Measurements from ENCODE around the gene TMEM198.

Gene TMEM198

GRCh38 chr2:219509780-219510511 lies 33.9 kb upstream of the TMEM198 start:
- DNase-seq, result peak; percentile 41

GRCh38 chr2:219510512-219511135 lies 33.2 kb upstream of the TMEM198 start:
- no peak for DNase-seq

GRCh38 chr2:219511547-219512325 lies 32.1 kb upstream of the TMEM198 start:
- no peak for DNase-seq

- DNase-seq, result no peak
Measured at GRCh38 chr2:219512524-219513216, 31.2 kb upstream of the TMEM198 start.

GRCh38 chr2:219513787-219514186 lies 30.0 kb upstream of the TMEM198 start:
- no peak for DNase-seq

GRCh38 chr2:219514196-219514761 lies 29.5 kb upstream of the TMEM198 start, which contains the start of gene ASIC4:
Gene ASIC4 (plus strand): TSS chr2:219514482. CDS start chr2:219514725, 243 bp downstream.
- DNase-seq, result no peak

- DNase-seq, result no peak
Measured at GRCh38 chr2:219514836-219515235, 29.0 kb upstream of the TMEM198 start.

- DNase-seq, result no peak
Measured at GRCh38 chr2:219515874-219516629, 27.8 kb upstream of the TMEM198 start.

GRCh38 chr2:219516888-219517287 lies 26.9 kb upstream of the TMEM198 start:
- DNase-seq, result no peak

- DNase-seq, result no peak
Measured at GRCh38 chr2:219517954-219518778, 25.7 kb upstream of the TMEM198 start.

- DNase-seq, result no peak
Measured at GRCh38 chr2:219519526-219519916, 24.3 kb upstream of the TMEM198 start.

- no peak for DNase-seq
Measured at GRCh38 chr2:219520079-219520478, 23.7 kb upstream of the TMEM198 start.

- no peak for DNase-seq
Measured at GRCh38 chr2:219521066-219521880, 22.6 kb upstream of the TMEM198 start.

- DNase-seq, result no peak
Measured at GRCh38 chr2:219522111-219523030, 21.5 kb upstream of the TMEM198 start.

- DNase-seq, result no peak
Measured at GRCh38 chr2:219523031-219523671, 20.7 kb upstream of the TMEM198 start.

- DNase-seq, result no peak
Measured at GRCh38 chr2:219524817-219525216, 19.0 kb upstream of the TMEM198 start.

GRCh38 chr2:219525533-219526232 lies 18.1 kb upstream of the TMEM198 start:
- no peak for DNase-seq

Measured in CD4-positive, alpha-beta T cell treated with Interleukin-15 for 1 hour (primary cell).